WERI-Rb-1 (cell line): Measurements from ENCODE around the gene SPEF1.

Experiments used
- DNase-seq: peaks from one replicate; pipeline ENCODE4 v3.0.0-alpha.2; 2020
- H3K27ac ChIP-seq: fragments of 250-450 bp; sonication (Bioruptor Pico); 2 replicates; pipeline ENCODE4 v1.5.1; 2020; ENCODE audit warnings: mild to moderate bottlenecking, moderate library complexity
- H3K27me3 ChIP-seq: fragments of 250-450 bp; sonication (Bioruptor Pico); 2 replicates; pipeline ENCODE4 v1.5.1; 2021; ENCODE audit warnings: mild to moderate bottlenecking, low read depth, moderate library complexity; ENCODE audit not compliant: insufficient read depth, severe bottlenecking
- H3K36me3 ChIP-seq: fragments of 250-450 bp; sonication (Bioruptor Pico); 2 replicates; pipeline ENCODE4 v1.5.1; 2020; ENCODE audit warnings: mild to moderate bottlenecking, moderate library complexity
- H3K4me3 ChIP-seq: 2 replicates; pipeline ENCODE4 v1.5.1; 2011; ENCODE audit warnings: low read depth, mild to moderate bottlenecking, control low read depth, low read length
- H3K9me3 ChIP-seq: fragments of 250-450 bp; sonication (Bioruptor Pico); 2 replicates; pipeline ENCODE4 v1.5.1; 2021; ENCODE audit warnings: mild to moderate bottlenecking, moderate library complexity; ENCODE audit not compliant: severe bottlenecking
- CTCF ChIP-seq: IDR thresholded peaks from 2 replicates; pipeline ENCODE4 v1.5.1; 2011; ENCODE audit warnings: low read depth, mild to moderate bottlenecking, control low read depth, inconsistent platforms, low read length

The SPEF1 gene

GRCh38 chr20:3753098-3753497 is 28.1 kb downstream of the SPEF1 start:
- Histone ChIP-seq H3K4me3 (no peak overlapping the region), H3K36me3 (peaks cover 22% of the 10 kb centered on the region)
- peak; percentile 60 for DNase-seq

GRCh38 chr20:3752386-3752759 is 28.9 kb downstream of the SPEF1 start:
- DNase-seq = no peak
- Histone ChIP-seq H3K27me3 (no peaks in the 10 kb centered on the region), H3K27ac (no peak overlapping the region), H3K4me3 (no peak overlapping the region), H3K9me3 (no peaks in the 10 kb centered on the region), H3K36me3 (peaks cover 15% of the 10 kb centered on the region)
- no peak for TF ChIP-seq CTCF

More at GRCh38 chr20:3753098-3753497, 28.1 kb downstream of the SPEF1 start:
- Histone ChIP-seq H3K27ac (no peak overlapping the region), H3K9me3 (no peaks in the 10 kb centered on the region), H3K27me3 (no peaks in the 10 kb centered on the region)
- TF ChIP-seq CTCF = peak; percentile 96

GRCh38 chr20:3751675-3752385 is 29.4 kb downstream of the SPEF1 start:
- no peak overlapping the region for H3K4me3 ChIP-seq
- no peak overlapping the region for H3K27ac ChIP-seq
- no peak for DNase-seq
- H3K27me3 ChIP-seq = no peaks in the 10 kb centered on the region
- no peak for TF ChIP-seq CTCF
- H3K36me3 ChIP-seq = peaks cover 14% of the 10 kb centered on the region
- H3K9me3 ChIP-seq = no peaks in the 10 kb centered on the region

GRCh38 chr20:3751305-3751674 is 30.0 kb downstream of the SPEF1 start:
- H3K27me3 ChIP-seq = no peaks in the 10 kb centered on the region
- 0 out of 2 replicates have a peak, but pooled peaks have one; percentile 10 for TF ChIP-seq CTCF
- no peak overlapping the region for H3K27ac ChIP-seq
- DNase-seq = no peak
- H3K4me3 ChIP-seq = no peak overlapping the region
- H3K9me3 ChIP-seq = no peaks in the 10 kb centered on the region
- H3K36me3 ChIP-seq = peaks cover 12% of the 10 kb centered on the region

GRCh38 chr20:3749689-3750531 is 31.3 kb downstream of the SPEF1 start:
- peak; percentile 82 for DNase-seq
- peak overlapping the region; percentile 55 for H3K4me3 ChIP-seq
- TF ChIP-seq CTCF = peak; percentile 91

More at GRCh38 chr20:3749689-3750531, 31.3 kb downstream of the SPEF1 start:
- Histone ChIP-seq H3K9me3 (no peaks in the 10 kb centered on the region), H3K27ac (peak overlapping the region; percentile 52), H3K27me3 (no peaks in the 10 kb centered on the region), H3K36me3 (peaks cover 12% of the 10 kb centered on the region)
